Trophoblast cell (in vitro differentiated cells and primary cell): ENCODE measurements around the gene RAB20.
A peak's percentile ranks its signal among the peaks of the same experiment; 100 is the strongest.
"Not testable (repeated sequence)": the region's sequence is repeated elsewhere in the genome, so short reads cannot be mapped to it uniquely, and the experiment has no call there.

Experiments
- DNase-seq, 2 donors: peaks; one replicate each; pipeline ENCODE4 v3.0.0-alpha.2; 2016
- H2AFZ ChIP-seq: 2 replicates; pipeline ENCODE4 v1.6.1; 2013; ENCODE audit warnings: low read length, moderate library complexity, mild to moderate bottlenecking; ENCODE audit not compliant: insufficient read depth, poor library complexity
- H2AK5ac ChIP-seq: 2 replicates; pipeline ENCODE4 v1.6.1; 2013; ENCODE audit warnings: mild to moderate bottlenecking, low read length
- H2BK120ac ChIP-seq: 2 replicates; pipeline ENCODE4 v1.6.1; 2013; ENCODE audit warnings: low read length, mild to moderate bottlenecking, moderate library complexity; ENCODE audit not compliant: insufficient read depth, poor library complexity
- H2BK12ac ChIP-seq: 2 replicates; pipeline ENCODE4 v1.6.1; 2013; ENCODE audit warnings: mild to moderate bottlenecking, low read length, moderate library complexity
- H2BK5ac ChIP-seq: 2 replicates; pipeline ENCODE4 v1.6.1; 2013; ENCODE audit warnings: low read length, low read depth, moderate library complexity, mild to moderate bottlenecking; ENCODE audit not compliant: poor library complexity
- H3K14ac ChIP-seq: 2 replicates; pipeline ENCODE4 v1.6.1; 2013; ENCODE audit warnings: mild to moderate bottlenecking, low read length
- H3K18ac ChIP-seq: 2 replicates; pipeline ENCODE4 v1.6.1; 2013; ENCODE audit warnings: mild to moderate bottlenecking, low read length
- H3K23ac ChIP-seq: 2 replicates; pipeline ENCODE4 v1.6.1; 2013; ENCODE audit warnings: low read length
- H3K27ac ChIP-seq: 2 replicates; pipeline ENCODE4 v1.5.1; 2013; ENCODE audit warnings: low read depth, mild to moderate bottlenecking, inconsistent platforms, low read length, moderate library complexity
- H3K27me3 ChIP-seq: 2 replicates; pipeline ENCODE4 v1.6.1; 2013; ENCODE audit warnings: inconsistent platforms, mild to moderate bottlenecking, low read length, moderate library complexity; ENCODE audit not compliant: insufficient read depth
- H3K36me3 ChIP-seq, 2 experiments: 1 replicate in 1 of 2; 2 replicates in 1 of 2; pipeline ENCODE4 v1.6.1; 2013; ENCODE audit warnings: low read length in 2 of 2, mild to moderate bottlenecking in 2 of 2, moderate library complexity in 1 of 2; ENCODE audit not compliant: insufficient read depth in 2 of 2, control insufficient read depth in 1 of 2
- H3K4ac ChIP-seq: 2 replicates; pipeline ENCODE4 v1.6.1; 2013; ENCODE audit warnings: low read depth, mild to moderate bottlenecking, low read length, moderate library complexity
- H3K4me1 ChIP-seq, 2 experiments: 1 replicate in 1 of 2; 2 replicates in 1 of 2; pipeline ENCODE4 v1.6.1; 2013; ENCODE audit warnings: low read length in 2 of 2, mild to moderate bottlenecking in 2 of 2, moderate library complexity in 1 of 2; ENCODE audit not compliant: insufficient read depth in 2 of 2, control insufficient read depth in 1 of 2
- H3K4me2 ChIP-seq: 2 replicates; pipeline ENCODE4 v1.6.1; 2013; ENCODE audit warnings: inconsistent platforms, mild to moderate bottlenecking, low read length, moderate library complexity
- H3K4me3 ChIP-seq: 2 replicates; pipeline ENCODE4 v1.5.1; 2013; ENCODE audit warnings: mild to moderate bottlenecking, low read depth, low read length, inconsistent platforms
- H3K79me1 ChIP-seq: one replicate; pipeline ENCODE4 v1.6.1; 2013; ENCODE audit warnings: low read length
- H3K79me2 ChIP-seq: 2 replicates; pipeline ENCODE4 v1.6.1; 2013; ENCODE audit warnings: low read length, mild to moderate bottlenecking; ENCODE audit not compliant: control insufficient read depth, insufficient read depth, poor library complexity
- H3K9ac ChIP-seq: 2 replicates; pipeline ENCODE4 v1.6.1; 2013; ENCODE audit warnings: mild to moderate bottlenecking, low read length
- H3K9me3 ChIP-seq: 2 replicates; pipeline ENCODE4 v1.6.1; 2013; ENCODE audit warnings: low read depth, mild to moderate bottlenecking, control low read depth, inconsistent platforms, low read length; ENCODE audit not compliant: insufficient read depth
- H4K12ac ChIP-seq: 2 replicates; pipeline ENCODE4 v1.6.1; 2013; ENCODE audit warnings: low read depth, mild to moderate bottlenecking, low read length, moderate library complexity
- H4K8ac ChIP-seq: 2 replicates; pipeline ENCODE4 v1.6.1; 2013; ENCODE audit warnings: low read depth, mild to moderate bottlenecking, low read length, moderate library complexity
- H4K91ac ChIP-seq: one replicate; pipeline ENCODE4 v1.6.1; 2013; ENCODE audit warnings: low read depth, mild to moderate bottlenecking, low read length, moderate library complexity
- WGBS: extraction: QIAGEN DNeasy Blood & Tissue Kit; methylation state at CpG from one replicate; pipeline ENCODE4 v1.1.7; 2013; ENCODE audit warnings: missing lambda C conversion rate; ENCODE audit not compliant: insufficient read length, insufficient coverage; ENCODE audit errors: extremely low coverage; 5-methylcytosine and 5-hydroxymethylcytosine counted together

The RAB20 gene

GRCh38 chr13:110486880-110487279, 74.6 kb downstream of the RAB20 start:
- Histone ChIP-seq H3K14ac (peak overlapping the region; percentile 74), H2BK5ac (peak overlapping the region; percentile 71), H4K12ac (peak overlapping the region; percentile 55), H4K91ac (peak overlapping the region; percentile 81), H3K27ac (peak overlapping the region; percentile 93), H3K4me1 (peaks cover 29 to 32% of the 10 kb centered on the region in 2 experiments), H3K79me1 (peaks cover 24% of the 10 kb centered on the region), H3K36me3 (peaks cover 56 to 71% of the 10 kb centered on the region in 2 experiments), H4K8ac (peak overlapping the region; percentile 17), H2BK12ac (peak overlapping the region; percentile 51), H3K4ac (peak overlapping the region; percentile 42), H2BK120ac (peak overlapping the region; percentile 90), H2AK5ac (peak overlapping the region; percentile 51)
- H3K18ac ChIP-seq, H3K79me2 ChIP-seq, H3K9me3 ChIP-seq, DNase-seq, H3K27me3 ChIP-seq, H2AFZ ChIP-seq, H3K9ac ChIP-seq, H3K4me3 ChIP-seq, H3K23ac ChIP-seq, H3K4me2 ChIP-seq: not testable (repeated sequence)
- no CpG with 5 or more reads among the region's 3 CpGs for WGBS

- H2AFZ ChIP-seq: peak overlapping the region; percentile 28
- H3K4me1 ChIP-seq: peaks cover 29 to 32% of the 10 kb centered on the region in 2 experiments
- peak overlapping the region; percentile 94 for H4K91ac ChIP-seq
- peak overlapping the region; percentile 92 for H2BK120ac ChIP-seq
- H3K79me1 ChIP-seq: peaks cover 24% of the 10 kb centered on the region
- no peak overlapping the region for H3K23ac ChIP-seq
- H4K8ac ChIP-seq: peak overlapping the region; percentile 63
- peak overlapping the region; percentile 78 for H3K4ac ChIP-seq
- peak overlapping the region; percentile 41 for H3K4me2 ChIP-seq
- peak overlapping the region; percentile 80 for H2AK5ac ChIP-seq
- H3K9me3 ChIP-seq: peaks cover 2% of the 10 kb centered on the region
- H2BK12ac ChIP-seq: peak overlapping the region; percentile 66
- H3K9ac ChIP-seq: no peak overlapping the region
- no CpG with 5 or more reads among the region's 15 CpGs for WGBS
- no peaks in the 10 kb centered on the region for H3K27me3 ChIP-seq
- H3K79me2 ChIP-seq: peaks cover 6% of the 10 kb centered on the region
- H2BK5ac ChIP-seq: peak overlapping the region; percentile 93
- H3K4me3 ChIP-seq: no peak overlapping the region
- peak in 1 of 2 donors; percentile 43 for DNase-seq
- H3K18ac ChIP-seq: peak overlapping the region; percentile 58
- H3K14ac ChIP-seq: peak overlapping the region; percentile 78
- peak overlapping the region; percentile 45 for H4K12ac ChIP-seq
- H3K27ac ChIP-seq: peak overlapping the region; percentile 97
- peaks cover 56 to 70% of the 10 kb centered on the region in 2 experiments for H3K36me3 ChIP-seq
Observed at GRCh38 chr13:110486061-110486715, 75.3 kb downstream of the RAB20 start.

GRCh38 chr13:110485604-110486003, 75.9 kb downstream of the RAB20 start:
- Histone ChIP-seq H3K9ac (no peak overlapping the region), H3K9me3 (peaks cover 2% of the 10 kb centered on the region), H3K23ac (no peak overlapping the region), H3K4me1 (peaks cover 29 to 32% of the 10 kb centered on the region in 2 experiments), H2AK5ac (peak overlapping the region; percentile 80), H2BK5ac (peak overlapping the region; percentile 93), H3K18ac (peak overlapping the region; percentile 58), H3K14ac (peak overlapping the region; percentile 78), H3K36me3 (peaks cover 52 to 68% of the 10 kb centered on the region in 2 experiments), H4K12ac (peak overlapping the region; percentile 45), H3K27me3 (no peaks in the 10 kb centered on the region), H2BK120ac (peak overlapping the region; percentile 92), H3K4me3 (no peak overlapping the region), H2AFZ (peak overlapping the region; percentile 28), H3K79me2 (peaks cover 6% of the 10 kb centered on the region), H3K4me2 (peak overlapping the region; percentile 41), H4K8ac (peak overlapping the region; percentile 63), H2BK12ac (peak overlapping the region; percentile 66), H4K91ac (peak overlapping the region; percentile 94), H3K4ac (peak overlapping the region; percentile 78), H3K27ac (peak overlapping the region; percentile 97), H3K79me1 (peaks cover 24% of the 10 kb centered on the region)
- DNase-seq: peak; percentile 59 to 64
- WGBS: no CpG with 5 or more reads among the region's 9 CpGs

GRCh38 chr13:110484290-110485048, 77.1 kb downstream of the RAB20 start:
- H3K23ac ChIP-seq: no peak overlapping the region
- H3K27ac ChIP-seq: peak overlapping the region; percentile 97
- H3K4me3 ChIP-seq: no peak overlapping the region
- H4K91ac ChIP-seq: peak overlapping the region; percentile 61
- H2BK120ac ChIP-seq: peak overlapping the region; percentile 80
- H4K8ac ChIP-seq: peak overlapping the region; percentile 48
- peaks cover 28% of the 10 kb centered on the region for H3K79me1 ChIP-seq
- H3K14ac ChIP-seq: peak overlapping the region; percentile 45
- no peak overlapping the region for H3K9ac ChIP-seq
- H4K12ac ChIP-seq: peak overlapping the region; percentile 1
- peak overlapping the region; percentile 31 for H3K4ac ChIP-seq
- H3K36me3 ChIP-seq: peaks cover 52 to 69% of the 10 kb centered on the region in 2 experiments
- peak overlapping the region; percentile 70 for H2AK5ac ChIP-seq
- H3K4me2 ChIP-seq: no peak overlapping the region
- H3K27me3 ChIP-seq: no peaks in the 10 kb centered on the region
- H2AFZ ChIP-seq: no peak overlapping the region
- DNase-seq: no peak
- H2BK12ac ChIP-seq: peak overlapping the region; percentile 7
- no CpG with 5 or more reads among the region's 18 CpGs for WGBS
- H3K4me1 ChIP-seq: peaks cover 33 to 38% of the 10 kb centered on the region in 2 experiments
- peaks cover 6% of the 10 kb centered on the region for H3K79me2 ChIP-seq
- peaks cover 2% of the 10 kb centered on the region for H3K9me3 ChIP-seq
- H2BK5ac ChIP-seq: peak overlapping the region; percentile 50
- H3K18ac ChIP-seq: peak overlapping the region; percentile 55
